ENCODE results near the gene RFNG.

RFNG gene

DNA sequence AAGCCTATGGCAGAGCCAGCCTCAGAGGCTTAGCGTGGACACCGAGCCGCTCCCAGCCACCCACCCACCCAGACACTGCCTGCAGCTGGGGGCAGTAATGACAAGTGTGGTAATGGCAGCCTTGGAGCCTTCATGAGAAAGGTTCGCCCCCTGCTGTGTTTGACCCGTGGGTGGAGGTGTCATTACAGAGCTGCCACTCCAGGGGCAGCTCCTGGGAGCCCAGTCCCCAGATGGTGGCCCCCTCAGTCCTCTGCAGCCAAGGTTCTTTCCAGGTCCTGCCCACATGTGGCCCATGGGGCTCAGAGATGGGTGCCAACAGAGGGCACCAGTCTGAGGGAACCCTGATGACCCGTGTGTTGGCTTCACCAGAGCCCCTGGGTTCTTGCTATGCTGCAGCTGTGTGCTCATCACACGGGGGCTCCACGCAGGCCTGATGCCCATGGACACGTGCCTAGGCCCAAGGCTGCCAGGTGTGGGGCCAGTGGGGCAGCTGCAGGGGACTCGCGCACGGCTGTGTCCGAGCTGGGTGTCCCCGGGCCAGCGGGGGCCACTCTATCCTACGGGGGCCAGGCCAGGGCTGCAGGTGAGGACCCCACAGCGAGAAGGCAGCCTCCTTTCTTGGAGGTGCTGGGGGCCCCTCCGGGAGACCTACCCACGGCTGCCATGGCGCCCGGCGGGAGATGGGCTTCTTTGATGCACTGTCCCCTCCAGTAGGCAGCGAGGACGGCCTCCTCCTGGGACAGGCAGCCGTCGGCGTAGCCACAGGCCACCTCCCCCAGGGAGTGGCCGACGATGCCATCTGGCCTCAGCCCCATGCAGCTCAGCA, 38.3 kb upstream of the RFNG start:
- no peak for DNase-seq

DNA sequence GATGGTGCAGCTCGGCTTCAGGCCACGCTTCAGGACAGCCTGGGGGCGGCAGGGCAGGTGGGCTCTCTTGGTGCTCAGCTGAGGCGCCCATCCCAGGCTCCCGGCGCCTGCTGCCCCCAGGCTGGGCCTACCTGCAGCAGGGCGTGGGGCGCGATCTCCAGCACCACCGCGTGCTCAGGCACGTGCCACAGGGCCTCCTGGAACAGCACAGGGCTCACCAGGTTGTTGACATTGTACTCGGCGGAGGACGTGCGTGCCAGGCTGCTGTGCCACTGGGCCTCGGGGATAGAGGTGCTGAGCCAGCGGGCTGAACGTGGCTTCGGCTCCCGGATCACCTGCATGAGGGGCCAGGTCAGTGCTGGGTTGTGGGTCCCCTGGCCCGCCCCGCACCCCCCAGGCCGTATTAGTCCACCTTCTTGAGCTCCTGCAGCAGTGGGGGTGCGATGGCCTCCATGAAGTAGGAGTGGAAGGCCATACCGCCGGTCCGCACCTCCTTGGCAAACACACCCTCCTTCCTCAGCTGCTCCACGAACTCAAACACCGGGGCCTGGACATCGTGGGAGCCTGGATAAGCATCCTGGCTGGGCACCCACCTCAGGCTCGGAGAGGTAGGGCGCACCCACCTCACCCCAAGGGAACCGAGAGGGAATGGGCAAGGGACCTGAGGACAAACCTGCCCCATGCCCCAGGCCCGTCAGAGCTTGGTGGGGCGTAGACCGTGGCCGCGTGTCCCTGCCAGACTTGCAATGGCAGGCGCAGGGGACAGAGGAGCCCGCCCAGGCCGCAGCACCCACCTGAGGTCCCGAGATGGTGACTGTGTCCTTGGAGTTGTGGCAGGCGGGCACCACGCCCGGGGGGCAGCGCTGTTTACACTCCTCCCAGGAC, 37.5 kb upstream of the RFNG start:
- DNase-seq: no peak

DNA sequence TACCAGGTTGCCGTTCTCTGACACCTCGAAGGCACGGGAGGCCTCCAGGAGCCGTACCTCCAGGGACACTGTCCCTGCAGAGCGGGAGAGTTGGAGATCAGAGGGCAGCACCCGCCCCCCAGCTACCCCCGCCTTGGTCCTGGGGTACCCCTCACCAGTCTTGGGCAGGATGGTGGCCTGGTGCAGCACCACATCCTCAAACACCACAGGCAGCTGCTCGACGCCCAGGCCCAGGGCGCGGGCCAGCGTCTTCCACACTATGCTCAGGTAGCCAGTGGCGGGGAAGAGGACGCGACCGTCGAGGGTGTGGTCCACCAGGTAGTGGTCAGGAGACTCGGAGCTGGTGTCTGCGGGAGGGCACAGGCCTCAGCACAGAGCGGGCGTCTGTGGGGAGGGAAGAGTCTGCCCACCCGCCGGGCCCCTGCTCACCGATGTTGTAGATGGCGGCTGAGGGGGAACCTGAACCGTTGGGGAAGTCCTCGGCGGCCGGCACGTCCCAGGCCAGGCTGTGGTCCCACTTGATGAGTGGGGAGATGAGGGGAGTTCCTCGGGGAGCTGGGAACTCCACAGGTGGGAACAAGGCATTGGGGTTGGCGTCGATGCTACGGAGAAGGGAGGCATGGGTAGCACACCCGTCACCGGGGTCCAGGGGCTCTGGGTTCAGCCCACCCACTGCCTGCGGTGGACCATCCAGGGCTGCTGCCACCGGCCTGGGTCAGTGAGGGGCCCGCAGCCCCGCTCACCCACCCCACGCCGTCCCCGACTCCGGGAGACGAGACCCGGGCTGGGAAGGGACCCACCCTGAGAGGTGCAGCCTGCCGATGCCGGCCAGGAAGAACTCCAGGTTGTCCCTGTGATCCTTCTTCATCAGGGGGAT, 36.6 kb upstream of the RFNG start:
- DNase-seq: no peak

DNA sequence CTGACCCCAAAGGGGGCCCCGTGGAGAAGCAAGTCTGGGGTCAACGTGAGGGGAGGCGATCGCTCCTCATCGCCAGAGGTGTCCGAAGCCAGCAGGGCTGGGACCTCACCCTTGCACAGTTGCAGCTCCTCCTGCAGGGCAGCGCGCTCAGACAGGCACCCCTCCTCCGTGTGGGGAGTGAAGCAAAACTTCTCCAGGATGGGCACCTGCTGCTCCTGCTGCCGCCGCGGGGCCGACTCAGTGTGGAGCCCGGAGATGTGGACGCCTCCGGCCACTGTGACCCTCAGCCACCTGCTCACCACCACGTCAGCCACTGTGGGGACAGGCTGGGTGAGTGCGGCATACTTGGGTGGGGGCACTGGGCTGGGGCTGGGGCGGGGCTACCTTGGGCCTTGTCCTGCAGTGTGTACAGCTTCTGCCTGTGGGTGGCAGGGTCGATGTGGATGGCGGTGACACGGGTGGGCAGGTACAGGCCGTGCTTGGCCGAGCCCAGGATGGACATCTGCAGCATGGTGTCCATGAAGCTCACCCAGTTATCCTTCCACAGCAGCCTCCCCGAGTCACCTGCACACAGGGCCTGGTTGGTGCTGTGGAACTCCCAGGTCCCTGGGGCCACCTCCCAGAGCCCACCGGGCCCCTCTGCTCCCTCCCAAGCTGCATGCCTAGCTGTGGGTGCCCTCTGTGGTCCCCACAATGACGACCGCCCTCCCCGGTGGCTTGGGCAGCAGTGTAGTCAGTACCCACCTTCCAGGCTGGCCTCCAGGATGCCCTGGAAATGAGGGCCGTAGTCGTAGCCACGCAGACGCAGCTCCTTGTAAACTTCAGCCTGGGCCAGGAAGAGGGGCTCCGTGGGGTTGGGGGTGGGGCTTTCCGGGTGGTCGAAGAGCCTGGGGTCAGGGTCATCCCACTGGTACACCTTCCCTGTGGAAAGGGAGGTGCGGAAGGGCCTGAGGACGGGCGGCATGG, 35.6 kb upstream of the RFNG start:
- DNase-seq: no peak

DNA sequence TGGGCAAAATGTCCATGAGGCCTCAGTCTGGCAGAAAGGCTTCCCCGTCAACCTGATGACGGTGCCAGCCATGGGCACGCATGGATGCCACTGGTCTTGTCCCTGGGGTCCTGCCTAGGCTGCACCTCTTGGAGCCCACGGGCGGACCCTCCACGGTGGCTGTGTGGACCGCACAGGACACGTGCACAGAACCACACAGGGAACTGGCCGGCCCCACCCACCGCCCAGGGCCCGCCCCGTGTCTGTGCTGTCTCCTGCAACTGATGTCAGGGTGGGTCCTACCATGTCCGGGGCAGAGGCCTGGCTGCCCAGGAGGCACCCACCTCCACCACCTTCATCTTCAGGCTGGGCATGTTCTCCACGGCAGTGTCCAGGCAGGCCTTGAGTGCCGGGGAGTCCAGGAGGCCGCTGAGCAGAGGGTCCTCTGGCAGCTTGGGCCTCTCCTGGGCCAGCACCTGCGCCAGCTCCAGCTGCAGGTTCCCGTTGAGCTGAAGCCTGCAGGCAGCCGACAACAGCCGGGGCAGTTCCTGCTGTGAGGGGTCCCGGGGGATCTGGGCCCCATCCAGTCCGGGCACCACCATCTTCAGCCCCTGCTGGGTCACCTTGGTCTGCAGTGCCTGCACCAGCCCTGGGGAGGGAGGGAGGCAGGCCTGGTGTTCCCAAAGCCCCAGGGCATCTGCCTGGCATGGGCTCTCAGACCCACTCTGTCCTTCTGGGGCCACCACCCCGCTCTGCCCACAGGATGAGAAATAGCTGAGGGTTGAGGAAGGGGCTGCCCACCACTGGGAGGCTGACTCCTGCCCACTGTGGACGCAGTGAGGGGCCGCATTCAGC, 34.5 kb upstream of the RFNG start:
- no peak for DNase-seq

DNA sequence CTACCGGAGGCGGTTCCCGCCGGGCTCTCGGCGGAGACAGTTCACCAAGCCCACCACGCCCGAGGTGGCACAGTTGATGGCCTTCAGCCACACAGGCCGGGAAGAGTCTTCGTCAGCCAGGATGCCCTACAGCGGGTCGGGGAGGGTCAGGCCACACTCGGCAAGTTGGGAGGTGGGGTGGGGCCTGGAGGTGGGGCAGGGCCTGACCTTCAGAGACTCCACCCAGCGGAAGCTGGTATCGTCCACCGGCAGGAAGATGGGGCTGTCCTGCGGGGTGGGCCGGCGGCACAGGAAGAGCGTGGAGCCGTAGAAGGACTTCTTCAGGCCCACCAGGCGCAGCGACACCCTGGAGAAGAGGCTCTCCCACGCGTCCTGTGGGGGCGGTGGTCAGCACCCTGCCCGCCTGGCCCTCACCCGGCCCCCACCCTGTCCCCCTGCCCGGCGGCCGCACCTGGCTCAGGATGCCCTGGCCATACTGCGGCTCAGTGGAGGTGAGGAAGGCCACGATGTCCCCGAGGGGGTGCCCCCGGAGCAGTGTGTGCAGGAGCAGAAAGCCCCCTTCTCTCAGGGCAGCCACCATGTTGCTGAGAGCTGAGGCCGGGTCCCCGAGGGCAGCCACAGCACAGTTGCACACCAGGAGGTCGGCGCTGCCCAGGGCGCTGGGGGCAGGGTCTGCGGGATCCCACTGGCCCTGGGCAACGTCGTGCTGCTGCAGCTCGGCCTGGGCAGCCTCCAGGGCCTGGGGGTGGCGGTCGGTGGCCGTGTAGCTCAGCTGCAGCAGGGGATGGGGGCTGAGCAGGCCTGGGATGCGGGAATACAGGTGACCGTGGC, 33.6 kb upstream of the RFNG start:
- no peak for DNase-seq

DNA sequence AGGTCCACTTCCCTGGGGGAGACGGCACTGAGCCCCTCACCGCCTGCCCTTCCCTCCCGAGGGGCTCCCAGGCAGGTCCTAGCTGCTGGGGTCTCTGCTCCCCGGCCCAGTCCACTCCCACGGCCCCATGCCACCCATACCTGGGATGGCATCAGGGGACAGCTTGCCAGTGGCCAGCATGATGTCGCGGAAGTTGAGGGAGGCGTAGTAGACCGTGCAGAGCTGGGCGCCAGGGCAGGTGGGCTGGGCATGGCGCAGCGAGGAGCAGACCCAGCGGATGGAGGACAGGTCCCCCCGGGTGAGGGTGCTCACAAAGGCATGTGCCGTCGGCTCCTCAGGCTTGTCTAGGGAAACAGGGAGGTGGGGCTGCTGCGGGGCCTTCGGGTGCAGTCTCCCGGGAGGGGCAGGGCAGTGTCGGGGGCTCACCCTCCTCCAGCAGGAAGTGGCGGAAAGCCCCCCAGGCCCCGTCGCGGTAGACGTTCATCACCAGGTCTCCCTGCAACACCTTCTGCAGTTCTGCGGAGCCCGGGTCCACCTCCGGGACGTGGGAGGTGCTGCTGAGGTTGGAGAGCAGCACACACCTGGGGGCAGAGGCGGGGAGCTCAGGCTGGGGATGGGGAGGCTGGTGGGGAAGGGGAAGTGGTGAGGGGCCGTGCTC, 32.9 kb upstream of the RFNG start:
- no peak for DNase-seq

DNA sequence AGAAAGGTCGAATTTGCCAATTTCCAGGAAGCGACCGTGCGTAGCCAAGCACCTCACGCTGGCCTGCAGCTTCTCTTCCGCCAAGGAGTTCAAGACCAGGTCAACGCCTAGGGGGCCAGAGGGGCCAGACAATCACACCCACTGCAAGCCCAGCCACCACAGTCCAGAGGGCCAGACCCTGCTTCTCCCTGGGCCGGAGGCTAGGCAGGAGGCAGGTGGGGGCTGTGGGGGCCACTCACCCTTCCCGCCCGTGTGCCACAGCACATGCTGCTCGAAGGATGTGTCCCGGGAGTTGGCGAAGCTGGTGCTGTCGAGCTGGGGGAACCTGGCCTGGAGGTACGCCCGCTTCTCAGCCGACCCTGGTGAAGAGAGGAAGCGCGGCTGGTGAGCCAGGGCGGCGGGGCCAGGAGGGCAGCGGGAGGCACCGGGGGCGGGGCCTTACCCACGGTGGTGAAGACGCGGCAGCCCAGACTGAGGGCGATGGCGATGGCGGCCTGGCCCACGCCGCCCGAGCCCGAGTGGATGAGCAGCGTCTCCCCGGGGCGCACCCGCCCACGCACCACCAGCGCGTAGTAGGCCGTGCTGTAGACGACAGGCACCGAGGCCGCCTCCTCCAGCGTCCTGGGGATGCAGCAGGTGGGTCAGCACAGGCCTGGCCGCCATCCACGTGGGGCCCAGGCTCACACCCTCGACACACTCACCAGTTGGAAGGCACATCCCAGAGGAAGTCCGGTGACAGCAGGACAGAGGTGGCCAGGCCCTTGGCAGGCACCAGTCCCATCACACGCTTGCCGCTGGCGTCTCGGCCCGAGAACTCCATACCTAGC, 32.1 kb upstream of the RFNG start:
- DNase-seq: no peak

DNA sequence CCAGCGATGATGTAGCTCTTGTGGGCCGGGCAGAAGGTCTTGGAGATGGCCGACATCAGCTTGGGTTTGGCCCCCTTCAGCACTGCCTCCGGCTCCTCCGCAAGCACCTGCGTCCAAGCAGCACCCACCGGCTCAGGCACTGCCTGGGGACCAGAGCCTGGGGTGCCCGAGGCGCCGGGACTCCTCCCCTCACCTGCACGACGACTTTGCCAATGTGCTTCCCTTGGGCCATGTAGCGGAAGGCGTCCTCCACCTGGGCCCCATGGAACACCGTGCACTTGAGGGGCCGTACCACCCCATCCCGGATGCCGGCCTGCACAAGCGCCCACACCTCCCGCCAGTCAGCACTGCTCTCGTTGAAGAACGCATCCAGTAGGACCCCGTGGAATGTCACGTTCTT, 31.4 kb upstream of the RFNG start:
- no peak for DNase-seq

DNA sequence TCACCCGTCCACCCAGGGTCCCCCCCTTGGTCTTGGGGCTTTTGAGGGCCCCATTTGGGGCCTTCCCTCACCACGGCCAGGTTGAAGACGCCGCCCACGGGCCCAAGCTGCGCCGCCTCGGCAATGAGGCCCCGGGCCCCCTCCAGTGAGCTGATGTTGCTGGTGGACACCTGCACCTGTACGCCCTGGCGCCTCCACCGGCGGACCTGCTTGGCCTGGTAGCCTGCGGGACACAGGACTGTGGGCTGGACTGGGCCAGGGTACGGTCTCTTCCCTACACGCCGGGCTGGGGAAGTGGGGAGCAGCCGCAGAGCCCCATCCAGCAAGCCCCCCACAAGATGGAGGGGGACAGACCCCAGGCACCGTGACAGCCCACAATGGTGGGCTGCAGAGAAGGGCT, 30.8 kb upstream of the RFNG start:
- no peak for DNase-seq

DNA sequence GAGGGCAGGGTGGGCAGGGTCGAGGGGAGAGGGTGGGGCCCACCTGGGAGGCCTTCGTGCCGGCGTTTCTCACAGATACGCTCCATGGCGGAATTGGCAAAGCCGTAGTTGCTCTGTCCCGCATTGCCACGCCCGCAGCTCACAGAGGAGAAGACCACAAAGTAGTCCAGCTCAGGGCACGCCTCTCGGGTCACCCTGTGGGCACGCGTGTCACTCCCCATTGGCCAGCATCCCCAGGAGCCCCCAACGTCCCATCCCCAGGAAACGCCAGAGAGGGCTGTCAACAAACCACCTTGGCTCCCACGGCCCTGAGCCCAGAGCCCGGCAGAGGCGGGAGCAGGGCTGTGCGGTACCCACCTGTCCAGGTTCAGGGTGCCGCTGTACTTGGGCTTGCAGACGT, 30.4 kb upstream of the RFNG start:
- no peak for DNase-seq

DNA sequence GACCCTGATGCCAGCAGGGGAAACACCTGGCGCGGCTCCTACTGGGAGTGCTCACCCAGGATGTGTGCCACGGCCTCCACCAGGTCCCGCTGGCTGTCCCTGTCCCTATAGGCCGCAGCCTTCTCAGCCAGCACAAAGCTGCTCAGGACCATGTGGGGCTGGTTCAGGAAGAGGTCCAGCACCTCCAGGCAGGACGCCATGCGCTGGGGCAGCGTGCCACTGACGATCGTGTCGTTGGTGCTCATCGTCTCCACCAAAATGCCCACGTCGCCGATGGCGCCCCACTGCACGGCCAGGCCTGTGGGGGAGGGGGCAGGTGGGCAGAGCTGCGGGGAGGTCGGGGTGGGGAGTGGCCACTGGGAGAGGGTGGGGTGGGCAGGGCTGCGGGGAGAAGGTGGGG, 29.9 kb upstream of the RFNG start:
- no peak for DNase-seq

DNA sequence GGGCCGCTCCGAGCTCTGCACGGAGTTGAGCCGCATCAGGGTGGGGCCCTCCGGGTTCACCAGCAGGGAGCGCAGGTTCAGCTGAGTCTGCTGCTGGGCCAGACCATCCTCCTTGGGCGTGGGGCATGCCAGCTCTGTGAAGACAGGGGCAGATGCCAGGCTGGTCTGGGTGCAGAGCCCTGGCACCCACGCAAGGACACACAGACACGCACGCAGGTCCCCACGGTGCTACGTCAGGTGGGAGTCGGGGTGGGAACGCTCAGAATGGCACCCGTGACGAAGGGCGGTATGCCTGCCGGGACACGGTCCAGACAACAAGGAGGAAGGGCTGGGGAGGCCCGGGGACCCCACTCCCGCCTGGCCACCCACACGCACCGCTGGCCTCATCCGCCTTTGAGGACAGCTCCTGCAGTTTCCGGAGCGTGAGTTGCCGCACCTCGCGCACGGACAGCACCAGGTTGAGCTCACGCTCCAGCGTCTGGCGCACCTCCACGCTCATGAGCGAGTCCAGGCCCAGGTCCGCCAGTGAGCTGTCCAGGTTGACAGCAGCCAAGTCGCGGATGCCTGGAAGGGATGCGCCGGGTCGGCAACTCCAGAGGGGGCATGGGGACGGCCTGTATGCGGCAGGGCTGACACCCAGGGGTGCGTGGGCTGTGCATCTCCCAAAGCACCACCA, 29.3 kb upstream of the RFNG start:
- DNase-seq: no peak

DNA sequence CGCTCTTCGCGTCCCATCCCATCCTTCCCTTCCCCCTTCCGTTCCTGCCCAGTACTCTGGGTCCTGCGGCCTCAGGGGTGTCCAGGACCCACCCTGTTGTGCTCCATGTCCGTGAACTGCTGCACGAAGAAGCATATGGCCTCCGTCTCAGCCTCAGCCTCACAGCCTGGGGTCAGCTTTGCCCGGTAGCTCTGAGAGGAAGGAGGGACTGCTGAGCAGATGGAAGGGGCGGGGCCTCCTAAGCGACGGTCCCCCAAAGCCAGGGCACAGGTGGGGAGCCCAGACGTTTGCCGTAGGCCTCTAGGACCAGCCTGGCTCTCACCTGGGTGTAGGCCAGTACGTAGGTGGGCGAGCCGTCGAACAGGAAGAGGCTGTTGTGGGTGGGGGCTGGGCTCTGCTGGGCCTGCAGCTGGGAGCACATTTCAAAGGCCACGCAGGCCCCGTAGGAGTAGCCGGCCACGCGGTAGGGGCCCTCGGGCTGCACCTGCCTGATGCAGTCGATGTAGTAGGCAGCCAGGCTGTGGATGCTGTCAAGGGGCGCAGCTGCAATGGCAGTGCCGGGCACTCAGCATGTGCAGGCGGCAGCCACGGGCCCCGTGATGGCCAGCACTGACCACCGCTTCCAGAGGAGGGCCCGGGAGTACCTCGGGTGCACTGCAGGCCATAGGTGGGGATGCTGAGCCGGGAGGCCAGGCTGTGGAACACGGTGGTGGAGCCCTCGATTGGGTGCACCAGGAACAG, 28.6 kb upstream of the RFNG start:
- no peak for DNase-seq

DNA sequence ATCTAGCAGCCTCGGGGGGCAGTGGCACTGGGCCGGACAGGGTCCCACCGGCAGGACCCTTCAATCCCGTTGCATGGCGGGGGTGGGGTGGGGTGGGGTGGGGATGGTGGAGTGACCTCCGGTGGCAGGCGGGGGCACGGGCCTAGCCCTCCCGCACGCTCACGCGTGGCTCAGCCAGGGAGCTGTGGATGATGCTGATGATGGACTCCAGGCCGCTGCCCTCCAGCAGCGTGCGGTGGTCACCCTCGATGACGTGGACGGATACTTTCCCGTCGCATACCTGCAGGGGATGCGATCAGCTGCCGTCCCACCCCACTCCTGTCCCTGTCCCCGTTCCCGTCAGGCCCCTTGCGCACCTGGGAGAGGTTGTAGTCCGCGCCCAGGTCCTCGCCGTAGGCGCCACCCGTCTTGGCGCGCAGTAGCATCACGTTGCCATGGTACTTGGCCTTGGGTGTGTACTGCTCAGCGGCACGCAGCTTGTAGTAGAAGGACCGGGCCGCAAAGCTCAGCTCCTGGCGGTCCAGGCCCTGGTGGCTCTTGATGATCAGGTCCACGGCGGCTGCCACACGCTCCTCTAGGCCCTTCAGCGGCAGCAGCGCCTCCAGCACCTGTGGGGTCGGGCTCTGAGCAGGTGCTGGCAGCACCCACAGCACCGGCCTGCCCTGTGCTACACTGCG, 27.5 kb upstream of the RFNG start:
- DNase-seq: no peak

DNA sequence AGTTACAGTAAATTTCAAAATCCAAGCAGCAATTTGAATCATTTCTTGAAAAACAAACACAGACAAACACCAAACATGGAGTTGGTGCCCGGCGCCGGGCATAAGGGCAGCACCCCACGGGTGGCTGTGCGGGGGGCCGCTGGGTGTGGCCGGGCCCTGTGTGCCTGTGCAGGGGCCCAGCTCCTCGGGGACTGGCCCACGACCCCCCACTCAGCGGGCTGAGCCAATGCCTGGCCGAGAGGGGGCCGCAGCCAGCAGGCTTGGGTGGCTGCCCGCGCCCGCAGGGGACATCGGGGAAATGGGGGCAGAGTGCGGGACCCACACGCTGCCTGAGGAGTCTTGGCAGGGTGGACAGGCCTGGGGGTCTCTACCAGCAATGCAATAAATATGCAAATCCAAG, 26.8 kb upstream of the RFNG start:
- DNase-seq: no peak
